HG03439 (cell line): ENCODE measurements around the gene GPX1.
"Not testable (repeated sequence)": the region's sequence is repeated elsewhere in the genome, so short reads cannot be mapped to it uniquely, and the experiment has no call there.

ENCODE experiments used
- ATAC-seq: cut with Tn5 transposase; IDR thresholded peaks from one replicate; pipeline ENCODE4 v1.9.1; 2021; ENCODE audit warnings: mild to moderate bottlenecking, moderate library complexity; ENCODE audit not compliant: unreplicated experiment

GPX1 gene

DNA sequence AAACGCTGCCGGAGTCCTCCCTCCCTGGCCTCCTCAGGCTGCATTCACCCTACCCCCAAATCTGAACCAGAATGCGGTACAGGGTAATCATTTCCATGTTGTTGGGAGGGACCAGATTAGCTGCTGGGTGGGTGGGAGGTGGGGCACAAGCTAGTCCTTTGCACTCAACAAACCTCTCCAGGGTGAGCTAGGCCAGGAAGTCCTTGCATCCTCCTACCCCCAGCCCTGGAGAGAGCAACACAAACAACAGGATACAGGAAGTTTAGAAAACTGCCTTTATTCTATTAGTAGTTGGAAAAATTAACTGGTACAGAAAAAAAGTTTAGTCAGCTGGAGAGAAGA is 702 bp upstream of the GPX1 start:
- peak; percentile 6 for ATAC-seq

DNA sequence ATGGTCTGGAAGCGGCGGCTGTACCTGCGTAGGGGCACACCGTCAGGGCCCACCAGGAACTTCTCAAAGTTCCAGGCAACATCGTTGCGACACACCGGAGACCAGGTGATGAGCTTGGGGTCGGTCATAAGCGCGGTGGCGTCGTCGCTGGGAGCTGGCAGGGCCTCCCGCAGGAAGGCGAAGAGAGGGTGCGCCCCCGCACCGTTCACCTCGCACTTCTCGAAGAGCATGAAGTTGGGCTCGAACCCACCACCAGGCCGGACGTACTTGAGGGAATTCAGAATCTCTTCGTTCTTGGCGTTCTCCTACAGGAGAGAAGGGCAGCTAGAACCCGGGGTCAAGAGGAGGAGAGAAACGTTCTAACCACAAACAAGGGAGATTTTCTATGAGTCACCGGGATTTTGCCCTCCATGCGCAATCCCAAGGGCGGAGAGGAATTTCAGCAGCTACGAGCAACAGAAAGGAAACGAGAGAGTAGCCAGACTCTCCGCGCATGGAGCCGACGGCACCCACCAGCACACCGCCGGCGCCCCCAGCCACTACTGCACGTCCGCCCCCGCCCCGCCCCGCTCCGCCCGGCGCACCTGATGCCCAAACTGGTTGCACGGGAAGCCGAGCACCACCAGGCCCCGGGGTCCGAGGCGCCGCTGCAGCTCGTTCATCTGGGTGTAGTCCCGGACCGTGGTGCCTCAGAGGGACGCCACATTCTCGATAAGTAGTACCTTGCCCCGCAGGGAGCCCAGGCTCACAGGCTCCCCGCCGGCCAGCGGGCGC is 523 bp downstream of the GPX1 start:
- ATAC-seq = peak; percentile 28

DNA sequence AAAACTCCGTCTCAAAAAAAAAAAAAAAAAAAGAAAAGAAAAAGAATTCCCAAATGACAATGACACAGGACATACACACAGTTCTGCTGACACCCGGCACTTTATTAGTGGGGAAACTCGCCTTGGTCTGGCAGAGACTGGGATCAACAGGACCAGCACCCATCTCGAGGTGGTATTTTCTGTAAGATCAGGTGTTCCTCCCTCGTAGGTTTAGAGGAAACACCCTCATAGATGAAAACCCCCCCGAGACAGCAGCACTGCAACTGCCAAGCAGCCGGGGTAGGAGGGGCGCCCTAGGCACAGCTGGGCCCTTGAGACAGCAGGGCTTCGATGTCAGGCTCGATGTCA is 1.1 kb downstream of the GPX1 start:
- peak; percentile 3 for ATAC-seq

DNA sequence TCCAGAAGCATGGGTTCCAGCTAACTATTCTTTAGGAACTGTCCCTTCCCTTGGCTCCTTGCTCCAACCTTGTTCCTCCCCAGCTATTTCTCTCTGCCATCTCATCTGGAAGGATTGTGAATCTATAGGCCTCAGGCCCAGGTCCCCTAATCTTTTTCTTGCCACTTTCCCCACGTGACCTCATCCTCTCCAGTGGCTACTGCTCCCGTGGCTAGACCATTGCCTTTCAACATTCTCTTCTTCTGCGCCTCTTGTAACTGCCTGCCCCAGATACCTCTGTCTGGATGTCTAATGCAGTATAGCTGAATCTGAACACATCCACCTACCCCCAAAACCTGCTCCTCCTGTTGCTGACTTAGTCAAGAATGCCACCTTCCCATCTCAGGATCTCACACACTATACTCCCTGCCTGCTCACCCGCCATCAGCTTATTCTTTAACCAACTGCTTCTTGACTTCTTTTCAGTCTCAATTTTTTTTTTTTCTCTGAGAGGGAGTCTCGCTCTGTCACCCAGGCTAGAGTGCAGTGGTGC is 5.2 kb downstream of the GPX1 start:
- no peak for ATAC-seq

DNA sequence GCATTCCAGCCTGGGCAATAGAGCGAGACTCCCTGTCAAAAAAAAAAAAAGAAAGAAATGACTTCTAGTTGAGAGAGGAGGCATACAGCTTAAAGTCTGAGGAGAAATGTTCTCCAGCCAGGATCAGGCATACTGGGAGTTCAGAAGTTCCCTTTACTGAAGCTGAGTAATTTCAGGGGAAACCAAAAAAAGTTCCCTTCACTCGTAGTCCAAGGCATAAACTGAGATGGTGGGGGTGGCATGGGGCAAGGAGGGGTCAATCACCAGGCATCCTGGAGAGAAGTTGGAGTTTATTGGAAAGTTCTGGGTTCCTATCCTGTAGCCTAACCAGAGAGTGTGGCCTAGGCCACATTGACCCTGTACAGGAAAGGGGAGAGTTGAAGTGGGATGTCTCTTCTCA is 5.9 kb downstream of the GPX1 start:
- no peak for ATAC-seq

DNA sequence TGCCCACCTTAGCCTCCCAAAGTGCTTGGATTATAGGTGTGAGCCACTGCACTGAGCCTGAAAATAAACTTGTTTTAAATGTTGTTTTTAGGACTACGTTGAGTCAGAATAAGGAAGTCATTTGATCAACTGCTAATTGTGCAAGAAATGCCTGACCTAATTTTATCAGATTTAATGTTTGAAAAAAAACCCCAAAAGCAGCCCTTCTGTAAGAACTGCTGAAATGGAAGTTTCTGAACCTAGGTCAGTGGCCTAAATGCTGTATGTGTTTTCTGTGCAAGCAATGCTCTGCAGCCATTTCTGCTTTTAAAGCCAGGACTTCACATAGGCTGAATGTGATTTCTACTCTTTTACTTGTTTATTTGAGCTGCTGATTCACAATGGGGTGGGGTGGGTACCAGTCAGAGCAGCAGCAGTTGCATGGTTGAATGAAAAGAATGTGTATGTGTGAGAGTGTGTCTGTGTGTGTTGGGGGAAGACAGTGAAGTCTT is 6.6 kb downstream of the GPX1 start:
- ATAC-seq = no peak

DNA sequence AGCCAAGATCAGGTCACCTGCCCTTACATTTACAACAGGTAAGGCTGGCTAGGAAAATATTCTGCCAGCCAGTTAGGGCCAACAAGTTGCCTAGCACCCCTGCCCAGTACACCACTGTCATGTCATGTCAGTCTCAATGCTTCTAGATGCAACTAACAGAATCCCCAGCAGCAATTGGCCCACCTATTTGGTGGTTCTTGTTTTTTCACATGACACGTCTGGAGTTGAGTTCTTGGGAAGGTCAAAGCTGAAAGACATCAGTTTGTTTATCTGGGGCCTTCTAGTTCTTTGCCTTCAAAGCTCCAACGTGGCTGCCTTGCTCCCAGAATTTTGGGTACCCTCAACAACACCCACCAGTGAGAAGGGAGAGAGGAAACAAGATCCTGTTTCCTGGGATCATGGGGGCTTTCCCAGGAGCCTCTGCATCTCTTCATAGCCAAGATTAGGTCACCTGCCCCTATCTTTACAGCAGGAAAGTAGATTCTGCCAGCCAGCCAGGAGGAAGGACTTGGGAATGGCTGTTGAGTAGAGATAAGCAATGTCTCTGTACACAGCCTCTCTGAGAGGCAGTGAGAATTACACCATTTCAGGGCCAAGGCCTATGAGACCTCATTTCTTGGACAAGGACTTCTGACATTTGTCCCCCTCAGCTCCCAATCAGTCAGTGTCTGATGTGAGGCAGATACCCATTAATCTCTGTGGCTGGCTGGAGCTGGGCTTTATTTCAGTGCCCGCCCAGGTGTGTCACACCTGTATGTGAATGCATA is 8.6 kb downstream of the GPX1 start:
- no peak for ATAC-seq

DNA sequence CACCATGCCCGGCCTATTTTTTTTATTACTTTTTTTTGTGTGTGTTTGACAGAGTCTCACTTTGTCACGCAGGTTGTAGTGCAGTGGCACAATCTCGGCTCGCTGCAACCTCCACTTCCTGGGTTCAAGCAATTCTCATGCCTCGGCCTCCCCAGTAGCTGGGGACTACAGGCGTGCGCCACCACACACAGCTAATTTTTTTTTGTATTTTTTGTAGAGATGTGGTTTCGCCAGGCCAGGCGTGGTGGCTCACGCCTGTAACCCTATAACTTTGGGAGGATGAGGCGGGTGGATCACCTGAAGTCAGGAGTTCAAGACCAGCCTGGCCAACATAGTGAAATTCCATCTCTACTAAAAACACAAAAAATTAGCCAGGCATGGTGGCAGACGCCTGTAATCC is 9.8 kb downstream of the GPX1 start:
- ATAC-seq = not testable (repeated sequence)

DNA sequence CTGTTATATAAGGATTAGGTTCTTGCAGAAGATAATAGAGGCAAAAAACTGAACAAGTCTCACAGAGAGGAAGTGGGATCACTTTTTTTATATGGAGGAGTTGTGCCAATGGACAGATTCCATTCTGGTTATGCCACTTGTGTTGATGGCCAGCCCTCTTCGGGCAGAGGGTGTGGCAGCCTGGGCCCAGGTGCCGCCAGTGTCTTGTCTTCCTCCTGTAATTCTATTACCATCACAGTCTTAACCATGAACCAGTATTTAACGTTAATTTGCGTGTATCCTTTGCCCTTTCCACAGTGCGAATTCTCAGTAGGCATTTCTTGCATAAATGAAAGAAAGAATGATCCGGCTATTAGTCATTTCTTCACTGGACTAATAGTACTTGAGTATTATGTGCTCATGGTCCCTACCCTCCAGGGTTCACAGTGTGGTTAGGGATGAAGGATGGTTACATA is 11.3 kb downstream of the GPX1 start:
- no peak for ATAC-seq

DNA sequence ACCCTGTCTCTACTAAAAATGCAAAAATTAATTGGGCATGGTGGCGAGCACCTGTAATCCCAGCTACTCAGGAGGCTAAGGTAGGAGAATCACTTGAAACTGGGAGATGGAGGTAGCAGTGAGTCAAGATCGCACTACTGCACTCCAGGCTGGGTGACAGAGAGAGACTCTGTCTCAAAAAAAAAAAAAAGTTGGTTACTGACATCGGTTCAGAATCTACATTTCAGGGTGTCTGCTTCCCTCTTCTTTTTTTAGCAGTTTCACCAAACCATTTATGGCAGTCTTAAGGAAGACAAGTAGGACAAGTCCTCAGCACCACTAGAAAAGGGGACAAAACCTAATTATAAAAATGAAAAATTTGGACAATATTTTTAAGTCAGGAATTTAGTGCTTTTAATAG is 15.0 kb downstream of the GPX1 start:
- ATAC-seq = no peak

DNA sequence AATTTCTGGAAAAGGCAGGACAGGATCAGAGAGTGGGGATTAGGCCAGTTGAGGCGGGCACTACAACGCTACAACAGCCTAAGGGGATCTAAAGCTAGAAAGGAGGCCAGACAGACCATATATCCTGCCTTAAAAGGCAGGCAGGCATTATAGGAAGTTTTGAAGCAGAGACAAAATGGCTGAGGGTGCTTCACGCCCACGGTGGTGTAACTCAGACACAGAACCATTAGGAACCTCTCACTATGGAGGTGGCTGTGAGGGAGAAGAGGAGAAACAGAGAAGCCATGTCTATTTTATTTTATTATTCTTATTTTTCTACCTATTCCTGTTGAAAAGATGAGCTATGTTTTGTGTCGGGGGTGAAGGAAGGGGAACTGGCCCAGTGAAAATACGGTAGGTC is 16.2 kb downstream of the GPX1 start:
- ATAC-seq = no peak

DNA sequence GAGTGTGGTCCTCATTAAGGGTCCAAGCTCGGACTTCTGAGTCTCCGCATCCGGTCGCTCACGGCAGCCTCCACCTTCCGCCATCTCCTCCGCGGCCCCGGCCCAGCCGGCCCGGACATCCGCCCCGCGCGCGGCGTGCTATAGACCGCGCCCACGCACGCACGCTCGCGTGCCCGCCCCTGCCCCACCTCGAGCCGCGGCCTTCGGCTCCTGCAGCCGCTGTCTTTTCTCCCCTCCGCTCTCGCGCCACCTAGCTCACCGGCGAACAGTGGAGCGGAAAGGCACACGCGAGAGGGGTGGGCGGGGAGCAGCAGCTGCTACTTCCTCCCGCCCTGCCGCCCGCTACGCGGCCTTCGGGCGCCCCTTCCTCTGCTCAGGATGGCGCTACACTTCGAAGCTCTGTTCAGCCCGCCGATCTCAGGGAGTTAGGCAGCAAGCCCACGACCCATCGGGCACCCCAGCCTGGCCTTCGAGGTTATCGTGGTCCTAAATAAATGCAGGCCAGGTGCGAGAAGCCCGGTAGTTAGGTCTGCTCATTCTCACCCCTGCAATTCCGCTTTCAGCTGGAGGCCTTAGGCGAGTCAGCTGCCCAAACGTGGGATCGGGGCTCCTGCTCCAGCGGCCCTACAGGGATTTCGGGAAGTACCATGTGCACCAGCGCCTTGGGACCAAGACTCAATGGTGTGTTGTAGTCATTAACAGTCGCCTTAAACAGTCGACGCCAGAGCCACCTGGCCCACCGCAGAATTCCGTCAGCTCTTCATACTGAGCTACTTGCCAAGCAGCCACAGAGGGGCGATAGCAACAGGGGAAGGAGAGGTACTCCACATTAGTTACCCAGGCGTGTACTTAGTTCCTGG is 18.0 kb downstream of the GPX1 start, which contains the start of gene USP4:
Gene USP4, minus strand, starts transcription at position 113 of the 860 bp plus-strand sequence. Its CDS starts 29 bp downstream, at position 84.
- ATAC-seq = peak; percentile 81

DNA sequence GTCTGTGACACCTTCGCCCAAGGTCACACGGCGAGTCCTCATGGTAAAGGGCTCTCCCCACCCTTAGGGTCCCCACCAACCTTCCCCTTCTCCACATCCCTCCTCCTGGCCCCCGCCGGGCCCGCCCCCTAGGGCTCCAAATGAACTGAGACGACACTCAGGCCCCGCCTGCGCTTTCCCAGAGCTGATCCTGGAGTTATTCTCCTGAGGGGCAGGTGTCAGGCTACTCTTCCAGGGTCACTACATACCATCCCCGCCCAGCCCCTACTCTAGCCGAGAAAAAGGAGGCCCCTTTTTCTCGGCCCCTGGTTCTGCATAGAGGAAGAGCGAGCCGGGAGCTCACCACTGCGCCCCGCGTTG is 18.6 kb downstream of the GPX1 start:
- ATAC-seq = no peak

DNA sequence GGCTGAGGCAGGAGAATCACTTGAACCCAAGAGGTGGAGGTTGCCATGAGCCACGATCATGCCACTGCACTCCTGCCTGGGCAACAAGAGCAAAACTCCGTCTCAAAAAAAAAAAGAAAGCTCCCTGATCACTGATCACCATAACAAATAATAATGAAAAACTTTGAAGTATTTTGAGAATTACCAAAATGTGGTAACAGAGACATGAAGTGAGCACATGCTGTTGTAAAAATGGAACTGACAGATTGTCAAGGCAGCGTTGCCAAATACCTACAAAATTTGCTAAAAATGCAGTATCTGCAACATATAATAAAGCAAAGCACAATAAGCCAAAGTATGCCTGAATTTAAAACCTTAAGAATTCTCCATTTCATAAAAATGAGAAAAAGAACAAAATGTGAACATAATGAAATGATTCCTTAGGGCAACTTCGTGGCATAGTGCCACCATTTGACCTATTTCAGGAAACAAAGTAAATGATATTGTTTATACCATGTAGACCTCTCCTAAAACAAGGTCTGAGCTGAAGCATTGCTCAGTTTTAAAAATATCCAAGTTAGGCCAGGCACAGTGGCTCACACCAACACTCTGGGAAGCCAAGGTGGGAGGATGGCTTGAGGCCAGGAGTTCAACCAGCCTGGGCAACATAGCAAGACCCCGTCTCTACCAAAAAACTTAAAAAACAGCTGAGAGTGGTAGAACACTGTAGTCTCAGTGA is 24.1 kb downstream of the GPX1 start:
- ATAC-seq = no peak

DNA sequence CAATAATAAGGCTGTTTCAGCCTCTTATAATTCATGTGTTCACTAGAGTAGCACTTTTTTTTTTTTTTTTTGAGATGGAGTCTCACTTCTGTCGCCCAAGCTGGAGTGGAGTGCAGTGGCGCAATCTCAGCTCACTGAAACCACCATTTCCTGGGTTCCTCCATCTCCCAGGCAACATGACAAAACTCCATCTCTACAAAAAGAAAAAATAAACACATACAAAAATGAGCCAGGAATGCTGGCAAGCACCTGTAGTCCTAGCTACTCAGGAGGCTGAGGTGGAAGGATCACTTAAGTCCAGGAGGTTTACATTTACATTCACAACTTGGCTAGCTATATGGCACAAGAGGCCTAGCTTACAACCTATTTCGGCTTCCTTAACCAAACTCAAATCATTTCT is 25.1 kb downstream of the GPX1 start:
- ATAC-seq = no peak

DNA sequence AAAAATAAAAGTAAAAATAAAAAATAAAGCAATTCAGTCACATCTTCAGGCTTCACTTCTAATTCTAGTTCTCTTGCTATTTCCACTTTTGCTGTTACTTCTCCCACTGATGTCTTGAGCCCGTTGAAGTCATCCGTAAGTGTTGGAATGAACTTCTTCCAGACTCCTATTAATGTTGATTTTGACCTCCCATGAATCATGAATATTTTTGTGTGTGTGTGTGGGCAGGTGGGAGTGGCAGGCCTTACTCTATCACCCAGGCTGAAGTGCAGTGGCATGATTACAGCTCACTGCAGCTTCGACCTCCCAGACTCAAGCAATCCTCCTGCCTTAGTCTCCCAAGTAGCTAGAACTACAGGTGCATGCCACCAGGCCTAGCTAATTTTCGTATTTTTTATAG is 29.0 kb downstream of the GPX1 start:
- ATAC-seq = no peak

DNA sequence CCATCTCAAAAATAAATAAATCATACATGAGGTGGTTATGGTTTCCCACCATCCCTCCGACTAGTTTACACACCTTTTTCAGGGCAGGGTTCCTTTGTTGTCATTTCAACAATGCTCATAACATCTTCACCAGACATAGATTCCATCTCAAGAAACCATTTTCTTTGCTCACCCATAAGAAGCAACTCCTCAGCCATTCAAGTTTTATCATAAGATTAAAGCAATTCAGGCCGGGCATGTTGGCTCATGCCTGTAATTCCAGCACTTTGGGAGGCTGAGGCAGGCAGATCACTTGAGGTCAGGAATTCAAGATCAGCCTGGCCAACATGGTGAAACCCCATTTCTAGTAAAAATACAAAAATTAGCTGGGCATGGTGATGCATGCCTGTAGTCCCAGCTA is 29.8 kb downstream of the GPX1 start:
- not testable (repeated sequence) for ATAC-seq

DNA sequence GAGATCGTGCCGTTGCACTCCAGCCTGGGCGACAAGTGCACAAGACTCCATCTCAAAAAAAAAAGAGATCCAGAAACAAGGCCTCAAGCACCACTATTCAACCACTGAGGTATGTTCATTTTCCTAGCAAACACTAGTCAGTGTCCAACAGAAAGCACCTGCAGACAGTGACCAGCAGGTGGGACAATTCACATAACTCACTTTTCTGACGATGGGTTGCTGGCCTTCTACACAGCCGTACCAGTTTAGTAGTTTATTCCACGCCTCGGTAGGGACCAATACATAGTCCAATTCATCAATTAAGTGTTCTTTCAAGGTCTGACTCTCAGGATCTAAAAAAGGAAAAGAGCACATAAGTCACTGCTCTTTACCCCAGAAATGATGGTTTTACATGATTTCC is 30.7 kb downstream of the GPX1 start:
- no peak for ATAC-seq

DNA sequence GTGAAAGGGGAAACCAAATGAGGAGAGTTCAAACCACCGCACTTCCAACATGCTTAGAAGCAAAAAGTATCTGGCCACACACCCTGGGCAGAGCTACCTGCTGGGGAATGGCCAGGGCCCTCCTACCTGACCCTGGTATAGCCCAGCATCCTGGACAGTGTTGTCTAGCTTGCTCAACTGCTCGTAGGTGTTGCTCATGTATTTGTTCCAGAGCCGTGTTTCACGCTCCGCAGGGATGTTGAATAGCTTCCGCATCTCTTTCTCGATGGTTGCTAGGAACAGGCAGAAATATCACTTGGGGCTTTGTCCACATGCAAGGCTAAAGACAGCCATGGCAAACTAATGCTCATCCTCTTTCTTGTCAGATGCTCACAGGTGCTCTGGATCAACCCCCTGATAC is 33.4 kb downstream of the GPX1 start:
- ATAC-seq = no peak

DNA sequence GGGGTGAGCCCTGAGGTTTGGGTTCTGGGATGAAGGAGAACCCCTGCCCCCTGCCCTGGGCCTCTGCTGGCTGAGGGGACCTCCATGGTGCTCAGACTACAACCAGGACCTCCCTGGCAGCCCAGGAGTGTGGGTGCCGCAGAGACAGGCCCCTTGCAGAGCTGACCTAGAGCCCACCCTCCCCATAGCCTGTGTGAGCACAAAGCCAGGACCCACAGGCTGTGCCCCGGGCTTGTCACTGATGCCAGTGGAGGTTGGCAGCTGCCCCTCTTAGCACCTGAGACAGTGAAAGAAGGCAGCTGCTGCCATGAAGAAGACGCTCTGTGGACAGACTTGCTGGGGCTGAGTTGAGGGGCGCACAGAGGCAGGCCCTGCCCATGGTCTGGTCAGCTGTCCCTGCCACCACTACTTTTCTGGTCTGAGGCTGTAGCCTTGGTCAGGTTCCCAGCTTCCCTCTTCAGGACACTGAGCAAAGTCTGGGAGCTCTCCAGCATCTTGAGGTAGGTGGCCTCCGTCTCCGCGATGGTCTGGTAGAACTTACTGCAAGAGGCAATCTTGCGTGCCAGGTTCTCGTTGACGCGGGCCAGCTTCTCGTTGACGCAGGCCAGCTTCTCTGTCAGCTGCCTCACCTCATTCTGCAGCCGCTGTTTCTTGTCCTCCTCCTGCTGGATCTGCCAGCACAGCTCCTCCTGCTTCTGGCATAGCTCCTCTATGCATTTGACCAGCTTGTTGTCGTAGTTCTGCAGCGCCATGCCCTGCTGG is 41.3 kb downstream of the GPX1 start:
- no peak for ATAC-seq
